HG03066 (cell line): ENCODE results near the gene CRYGS.
"Not testable (repeated sequence)": the region's sequence is repeated elsewhere in the genome, so short reads cannot be mapped to it uniquely, and the experiment has no call there.

Experiments
- ATAC-seq: cut with Tn5 transposase; IDR thresholded peaks from one replicate; pipeline ENCODE4 v1.9.1; 2021; ENCODE audit warnings: low read depth; ENCODE audit not compliant: unreplicated experiment

Gene CRYGS

DNA sequence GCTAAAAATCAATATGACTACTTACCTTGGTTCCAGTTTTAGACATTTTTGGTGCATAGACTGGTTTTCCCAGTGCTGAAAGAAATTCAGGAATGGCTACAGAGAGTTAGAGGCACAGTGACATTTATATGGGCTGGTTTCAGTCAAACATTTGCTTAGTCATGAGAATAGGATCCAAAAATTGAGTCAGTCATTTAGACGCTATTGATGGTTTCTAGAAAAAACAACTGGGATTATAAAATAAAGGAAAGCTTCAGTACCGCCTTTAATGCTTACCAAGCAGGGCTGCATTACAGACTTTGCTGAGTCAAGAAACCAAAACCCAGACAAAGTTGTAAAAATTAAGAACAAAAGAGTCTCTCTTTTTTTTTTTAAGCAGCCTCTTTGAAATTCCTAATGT lies at the start of gene CRYGS:
TSS of gene CRYGS (minus strand) at position 100 of the 400 bp plus-strand sequence. CDS start at position 46, 54 bp downstream.
- no peak for ATAC-seq

- ATAC-seq: no peak
Measured at GRCh38 chr3:186593862-186594261, 49.7 kb upstream of the CRYGS start.

- no peak for ATAC-seq
Measured at GRCh38 chr3:186592682-186593081, 48.5 kb upstream of the CRYGS start.

DNA sequence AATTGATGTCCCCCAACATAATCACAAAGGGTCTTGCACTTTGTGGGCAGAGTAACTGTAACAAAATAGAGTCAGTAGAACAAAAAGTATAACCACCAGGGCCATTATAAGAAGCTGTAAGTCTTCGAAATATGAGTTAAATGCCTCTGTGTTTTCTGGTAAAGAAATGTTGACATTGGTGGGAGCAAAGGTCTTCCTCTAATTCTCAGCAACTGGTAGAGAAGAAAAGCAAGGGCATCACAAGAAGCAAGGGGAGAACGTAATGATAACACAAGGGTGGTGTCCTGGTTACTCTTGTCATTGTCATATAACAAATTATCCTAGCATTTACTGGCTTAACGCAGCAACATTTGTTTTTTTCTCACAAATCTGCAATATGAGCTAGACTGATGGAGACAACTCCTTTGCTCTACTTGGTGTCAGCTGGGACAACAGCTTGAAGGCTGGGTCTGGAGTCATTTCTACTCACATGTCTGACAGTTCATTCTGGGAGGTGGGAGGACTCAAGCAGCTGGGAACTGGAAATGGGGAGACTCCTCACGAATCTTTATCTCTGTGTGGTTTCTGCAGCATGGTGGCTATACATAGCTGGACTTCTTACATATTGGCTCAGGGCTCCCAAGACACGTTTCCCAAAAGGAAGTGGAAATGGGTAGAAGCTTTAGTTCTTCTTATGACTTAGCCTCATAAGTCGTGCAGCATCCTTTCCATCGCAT lies 46.6 kb upstream of the CRYGS start:
- no peak for ATAC-seq

DNA sequence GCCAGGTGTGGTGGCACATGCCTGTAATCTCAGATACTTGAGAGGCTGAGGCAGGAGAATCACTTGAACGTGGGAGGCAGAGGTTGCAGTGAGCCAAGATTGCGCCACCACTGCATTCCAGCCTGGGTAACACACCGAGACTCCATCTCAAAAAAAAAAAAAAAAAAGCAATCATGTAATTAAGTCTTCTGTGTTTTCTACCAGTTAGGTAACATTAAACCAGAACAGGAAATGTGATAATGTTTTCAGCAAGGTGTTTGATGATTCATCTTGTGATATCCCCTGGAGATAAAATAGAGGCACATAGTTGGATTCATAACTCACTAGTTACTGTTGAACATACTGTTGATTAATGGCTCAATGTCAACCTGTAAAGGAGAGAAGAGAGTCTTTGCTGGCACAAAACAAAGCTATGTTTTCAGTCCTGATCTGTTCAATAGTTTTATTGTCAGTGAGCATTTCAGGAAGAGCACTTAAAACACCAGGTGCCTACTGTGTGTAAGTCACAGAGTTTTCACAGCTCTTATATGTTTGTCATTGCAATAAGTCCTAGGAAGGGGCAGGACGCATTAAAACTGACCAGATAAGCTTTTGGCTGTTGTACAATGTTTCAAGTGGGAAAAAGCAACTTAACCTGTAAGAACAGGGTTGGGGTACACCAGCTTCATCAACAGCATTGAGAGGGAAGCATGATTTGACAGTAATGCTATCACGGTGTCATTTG lies 45.8 kb upstream of the CRYGS start:
- no peak for ATAC-seq

GRCh38 chr3:186589121-186589520 lies 44.9 kb upstream of the CRYGS start:
- no peak for ATAC-seq

GRCh38 chr3:186588632-186589031 lies 44.5 kb upstream of the CRYGS start:
- no peak for ATAC-seq

DNA sequence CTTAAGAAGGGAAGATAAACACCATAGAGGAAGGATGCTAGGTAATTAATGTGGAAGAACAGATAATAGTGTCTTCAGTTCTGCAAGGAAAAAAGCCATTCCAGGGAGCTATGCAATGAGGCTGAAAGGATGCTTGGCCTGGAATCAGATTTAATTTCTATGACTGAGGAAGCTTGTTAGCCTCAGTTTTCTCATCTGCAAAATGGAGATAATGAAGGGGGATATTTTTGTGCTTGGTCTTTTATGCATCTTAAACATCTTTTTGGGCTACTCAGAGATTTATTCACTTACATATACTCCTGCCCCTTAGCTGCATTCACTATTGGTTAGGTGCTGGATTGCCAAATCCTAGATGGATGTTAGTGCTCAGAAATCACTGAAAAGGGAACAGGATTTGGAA lies 43.0 kb upstream of the CRYGS start:
- no peak for ATAC-seq

DNA sequence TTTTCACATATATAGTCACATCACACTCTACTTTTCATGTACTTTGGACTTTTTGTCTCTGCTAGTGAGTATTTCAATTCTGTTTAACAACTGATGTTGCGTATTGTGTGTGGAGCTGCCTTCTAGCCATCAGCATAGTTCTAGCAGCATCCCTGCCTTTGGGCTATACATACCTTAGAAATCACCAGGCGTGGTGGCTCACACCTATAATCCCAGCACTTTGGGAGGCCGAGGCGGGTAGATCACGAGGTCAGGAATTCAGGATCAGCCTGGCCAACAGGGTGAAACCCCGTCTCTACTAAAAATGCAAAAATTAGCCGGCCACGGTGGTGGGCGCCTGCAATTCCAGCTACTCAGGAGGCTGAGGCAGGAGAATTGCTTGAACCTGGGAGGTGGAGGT lies 42.1 kb upstream of the CRYGS start:
- not testable (repeated sequence) for ATAC-seq

GRCh38 chr3:186583831-186584230 lies 39.7 kb upstream of the CRYGS start:
- no peak for ATAC-seq

GRCh38 chr3:186582541-186582940 lies 38.4 kb upstream of the CRYGS start:
- no peak for ATAC-seq

- ATAC-seq: no peak
Measured at GRCh38 chr3:186580785-186581184, 36.6 kb upstream of the CRYGS start.

GRCh38 chr3:186577521-186577920 lies 33.3 kb upstream of the CRYGS start:
- ATAC-seq: no peak

DNA sequence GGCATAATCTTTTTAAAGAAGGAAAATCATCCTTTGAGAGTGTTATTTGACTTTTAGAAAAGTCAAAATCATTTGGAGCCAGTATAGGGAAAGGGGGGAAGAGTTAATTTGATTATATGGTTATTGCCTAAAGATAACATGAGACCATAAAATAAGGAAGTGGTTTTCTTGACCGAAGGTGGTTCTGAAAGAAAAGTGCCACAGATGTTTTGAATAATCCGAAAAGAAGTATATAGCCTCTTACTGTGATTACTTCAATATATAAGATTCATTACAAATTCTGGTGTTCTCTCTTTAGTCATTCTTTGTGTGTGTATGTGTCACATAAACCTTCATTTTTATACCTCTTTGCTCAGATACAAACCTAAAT lies 27.4 kb upstream of the CRYGS start:
- ATAC-seq: no peak

DNA sequence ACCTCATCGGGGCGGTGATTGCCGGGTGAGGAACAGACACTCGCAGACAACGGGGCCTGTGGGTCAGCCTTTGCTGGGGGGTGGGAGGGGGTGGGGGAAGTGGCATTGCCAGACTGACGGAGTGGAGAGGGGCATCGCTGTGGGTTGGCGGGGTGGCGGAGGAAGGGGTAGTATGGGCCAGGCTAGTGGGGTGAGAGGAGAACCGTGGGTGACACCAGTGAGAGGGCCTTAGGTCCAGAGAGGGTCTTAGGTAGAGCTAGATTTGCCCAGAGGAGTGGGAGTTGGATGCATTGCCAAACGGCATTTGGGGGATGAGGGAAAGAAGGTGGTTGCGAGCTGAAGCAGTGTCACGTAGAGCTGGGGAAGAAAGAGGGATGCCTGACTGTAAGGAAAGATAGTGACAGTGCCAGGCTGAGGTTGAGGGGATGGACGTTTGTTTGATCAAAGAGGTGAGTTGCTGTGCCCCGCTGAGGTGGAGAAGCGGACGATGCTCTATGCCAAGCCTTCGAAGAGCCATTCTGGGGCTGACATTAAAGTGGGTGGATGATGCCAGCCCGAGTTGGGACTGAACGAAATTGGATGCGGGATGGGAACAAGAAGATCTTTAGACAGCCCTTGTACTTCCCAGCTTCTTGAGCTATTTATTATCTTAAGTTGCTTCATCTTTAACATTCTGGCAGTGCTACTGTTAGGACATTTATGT lies 26.9 kb upstream of the CRYGS start:
- ATAC-seq: no peak

- ATAC-seq: peak; percentile 85
Measured at GRCh38 chr3:186570096-186570940, 26.1 kb upstream of the CRYGS start, which contains the start of gene DNAJB11. Gene DNAJB11 (plus strand): TSS chr3:186570720. CDS start chr3:186570898, 178 bp downstream.

- no peak for ATAC-seq
Measured at GRCh38 chr3:186569779-186570095, 25.6 kb upstream of the CRYGS start.

GRCh38 chr3:186569361-186569760 lies 25.2 kb upstream of the CRYGS start:
- not testable (repeated sequence) for ATAC-seq

- ATAC-seq: peak; percentile 34
Measured at GRCh38 chr3:186567072-186567921, 23.1 kb upstream of the CRYGS start, which contains the start of gene TBCCD1. Gene TBCCD1 (minus strand): TSS chr3:186567339. CDS start chr3:186564329, 3,010 bp downstream.

DNA sequence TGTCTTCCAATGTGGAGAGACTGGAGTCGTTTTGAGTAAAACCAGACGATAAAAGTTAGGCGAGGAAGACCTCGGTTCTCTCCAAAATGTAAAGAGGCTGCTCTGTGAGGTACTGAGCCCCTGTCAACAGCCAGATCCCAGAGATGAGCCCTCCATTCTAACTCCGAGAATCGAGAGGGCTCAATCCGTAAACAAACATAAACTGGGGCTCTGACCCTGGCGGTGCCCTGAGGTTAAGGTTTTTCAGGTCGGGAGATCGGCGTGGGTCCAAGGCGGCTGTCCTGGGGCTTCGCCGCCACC lies 22.5 kb upstream of the CRYGS start:
- ATAC-seq: no peak
